AG04450 (cell line): ENCODE results near the gene RLN3. TPM values are rescaled to one million over a fixed set of nuclear protein-coding genes. Genes with fewer than 3 reads are reported as not detected.

Experiments used
- CTCF ChIA-PET: fragments of 300-600, 350-600 bp; formaldehyde crosslinking; extraction: SDS; loops from one replicate; lab custom pipeline; 2022; ENCODE audit warnings: antibody characterized with exemption, inconsistent platforms; lab: Charles Lee
- POLR2A ChIA-PET: fragments of 350-600 bp; formaldehyde crosslinking; extraction: SDS; loops from one replicate; lab custom pipeline; 2021; ENCODE audit warnings: antibody characterized with exemption, inconsistent platforms; lab: Yijun Ruan, JAX
- DNase-seq: peaks from one replicate; pipeline ENCODE4 v3.0.0-alpha.2; 2011; ENCODE audit warnings: low read depth, low spot score
- H3K27ac ChIP-seq: one replicate; pipeline ENCODE4 v1.5.1; 2012; ENCODE audit warnings: low read depth, low read length, control low read depth
- H3K27me3 ChIP-seq: one replicate; pipeline ENCODE4 v1.6.0; 2012; ENCODE audit warnings: low read length; ENCODE audit not compliant: control insufficient read depth, insufficient read depth
- H3K4me3 ChIP-seq: 2 replicates; pipeline ENCODE4 v1.5.1; 2011; ENCODE audit warnings: mild to moderate bottlenecking, low read depth, low read length, control low read depth
- H3K9me3 ChIP-seq: 2 replicates; pipeline ENCODE4 v1.5.1; 2012; ENCODE audit warnings: low read length; ENCODE audit not compliant: control insufficient read depth, insufficient read depth
- CTCF ChIP-seq: IDR thresholded peaks from 2 replicates; pipeline ENCODE4 v1.5.1; 2011; ENCODE audit warnings: low read depth, low read length, control low read depth, inconsistent platforms
- polyA plus RNA-seq: library from polyadenylated mRNA; depleted of rRNA; stranded (reverse); fragments of >200 nt; gene quantifications from 2 replicates; pipeline ENCODE4 v1.2.3, GENCODE V29; 2011

Gene RLN3
- polyA plus RNA-seq, 1 experiment, result not detected

GRCh38 chr19:14003251-14004055, 24.5 kb upstream of the RLN3 start:
- no peak for TF ChIP-seq CTCF
- no peaks in the 10 kb centered on the region for H3K27me3 ChIP-seq
- no peak for DNase-seq
- H3K4me3 ChIP-seq, result no peak overlapping the region
- ChIA-PET CTCF (no interaction called here), POLR2A (interaction anchor here (0.7 to 0.9 kb wide), 2 partner anchors 8 to 820 kb away, joined by 3 to 4 read pairs; no protein-coding TSS in a partner anchor)
- H3K9me3 ChIP-seq, result peaks cover 12% of the 10 kb centered on the region
- H3K27ac ChIP-seq, result no peak overlapping the region

DNA sequence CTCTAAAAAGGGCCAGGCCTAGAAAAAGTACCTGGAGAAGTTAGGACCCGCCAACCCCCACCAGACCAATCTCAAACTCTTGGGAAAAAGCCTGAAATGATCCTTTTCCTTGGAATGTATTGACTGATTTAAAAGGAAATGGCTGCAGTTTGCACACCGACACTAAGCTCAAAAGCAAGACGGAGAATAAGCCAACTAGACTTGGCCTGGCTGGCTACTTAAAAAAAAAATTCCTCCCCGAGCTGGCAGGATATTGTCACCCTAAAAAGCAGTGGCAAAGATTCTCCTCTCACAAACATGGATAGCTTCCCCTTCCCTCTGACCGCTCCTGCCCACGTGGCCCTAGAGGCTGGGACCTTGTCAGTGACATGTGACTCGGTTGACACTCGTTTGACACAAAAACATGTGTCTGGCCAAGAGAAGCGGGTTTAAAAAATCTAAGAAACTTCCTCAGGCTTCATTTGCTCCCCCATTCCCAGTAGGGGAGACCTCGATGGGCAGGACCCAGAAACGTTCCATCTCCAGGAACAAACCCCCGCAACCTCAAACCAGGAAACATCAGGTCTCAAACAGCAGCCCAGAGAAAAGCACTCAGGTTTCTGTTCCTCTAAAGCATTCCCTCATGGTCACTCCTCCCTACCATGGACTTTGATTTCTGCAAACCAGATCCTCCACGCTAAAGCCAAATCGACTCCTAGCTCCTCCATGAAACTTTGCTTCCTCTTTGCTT, 23.2 kb upstream of the RLN3 start:
- Histone ChIP-seq H3K27me3 (no peaks in the 10 kb centered on the region), H3K4me3 (no peak overlapping the region), H3K27ac (no peak overlapping the region), H3K9me3 (peaks cover under 1% of the 10 kb centered on the region)
- CTCF ChIA-PET, result no interaction called here
- no peak for TF ChIP-seq CTCF
- no peak for DNase-seq
- POLR2A ChIA-PET, result interaction anchor here (1.0 kb wide), 1 partner anchor 43 kb away, joined by 3 read pairs; no protein-coding TSS in a partner anchor

- H3K4me3 ChIP-seq, result peak overlapping the region; percentile 71
- no peaks in the 10 kb centered on the region; the same call in 1 of the 2 replicates for H3K9me3 ChIP-seq
- H3K27ac ChIP-seq, result peak overlapping the region; percentile 68
- POLR2A ChIA-PET, result interaction anchor here (0.6 to 1.8 kb wide), 8 partner anchors 18 to 119 kb away, joined by 3 to 8 read pairs (median 4); partner anchors contain the start of gene IL27RA
- CTCF ChIA-PET, result interaction anchor here (0.5 kb wide), 1 partner anchor 45 kb away, joined by 3 read pairs; no protein-coding TSS in a partner anchor
- H3K27me3 ChIP-seq, result no peaks in the 10 kb centered on the region
- TF ChIP-seq CTCF, result no peak
- peak; percentile 45 for DNase-seq
Observed at GRCh38 chr19:14005349-14006084, 22.4 kb upstream of the RLN3 start.

- H3K27ac ChIP-seq, result peak within 1 kb of the TSS; percentile 94
- ChIA-PET CTCF (interaction anchor here (0.5 to 0.7 kb wide), 2 partner anchors 44 to 67 kb away, joined by 3 to 4 read pairs; no protein-coding TSS in a partner anchor), POLR2A (interaction anchor here (0.6 to 1.8 kb wide), 9 partner anchors 15 to 498 kb away, joined by 3 to 8 read pairs (median 3); partner anchors contain the start of gene IL27RA)
- no peak for TF ChIP-seq CTCF
- no peaks in the 10 kb centered on the region for H3K27me3 ChIP-seq
- DNase-seq, result peak; percentile 100
- H3K9me3 ChIP-seq, result no peaks in the 10 kb centered on the region; the same call in 1 of the 2 replicates
- H3K4me3 ChIP-seq, result peak within 1 kb of the TSS; percentile 75
Observed at GRCh38 chr19:14006085-14006765, 21.7 kb upstream of the RLN3 start, which contains the start of gene RFX1. Gene RFX1 (minus strand): TSS chr19:14006320. CDS start chr19:13993843, 12,477 bp downstream.
